GM18867 (cell line): Measurements from ENCODE around the gene RPS6KL1.
"Not testable (repeated sequence)": the region's sequence is repeated elsewhere in the genome, so short reads cannot be mapped to it uniquely, and the experiment has no call there.

Experiments used
- ATAC-seq: cut with Tn5 transposase; IDR thresholded peaks from one replicate; pipeline ENCODE4 v1.9.1; 2021; ENCODE audit warnings: mild to moderate bottlenecking, moderate library complexity; ENCODE audit not compliant: unreplicated experiment

The RPS6KL1 gene

DNA sequence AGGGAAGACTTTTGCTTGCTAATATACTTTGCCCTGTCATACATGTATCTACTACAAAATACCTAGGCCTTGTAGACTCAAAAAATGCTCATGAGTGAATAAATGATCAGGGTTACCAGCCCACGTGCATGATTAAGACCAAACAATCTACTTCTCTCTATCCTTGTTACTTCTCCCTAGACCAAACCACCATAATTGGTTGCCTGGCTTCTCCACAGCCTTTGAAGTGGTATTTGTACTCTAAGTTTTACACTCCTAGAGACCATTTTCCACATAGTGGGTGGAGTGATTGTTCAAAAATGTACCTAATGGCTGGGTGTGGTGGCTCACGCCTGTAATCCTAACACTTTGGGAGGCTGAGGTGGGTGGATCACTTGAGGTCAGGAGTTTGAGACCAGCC is 14.1 kb upstream of the RPS6KL1 start:
- ATAC-seq = no peak

DNA sequence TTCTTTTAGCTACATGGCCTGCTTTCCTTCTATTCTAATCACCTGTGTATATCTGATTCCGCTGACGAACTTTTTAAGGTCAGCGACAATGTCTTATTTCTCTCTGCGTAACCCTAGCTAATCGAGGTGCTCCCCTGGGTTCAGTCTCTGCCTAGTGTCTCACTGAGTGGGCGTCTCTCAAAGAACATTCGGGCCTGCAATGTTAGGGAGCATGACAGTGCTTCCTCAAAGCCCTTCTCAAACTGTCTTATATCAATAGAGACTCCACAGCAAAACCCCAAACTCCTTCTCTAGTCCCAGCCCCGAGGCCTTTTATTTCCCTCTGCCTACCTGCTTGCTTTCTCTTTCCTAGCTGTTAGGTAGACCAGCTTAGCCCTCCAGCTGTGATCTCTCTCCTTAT is 13.7 kb upstream of the RPS6KL1 start:
- no peak for ATAC-seq

DNA sequence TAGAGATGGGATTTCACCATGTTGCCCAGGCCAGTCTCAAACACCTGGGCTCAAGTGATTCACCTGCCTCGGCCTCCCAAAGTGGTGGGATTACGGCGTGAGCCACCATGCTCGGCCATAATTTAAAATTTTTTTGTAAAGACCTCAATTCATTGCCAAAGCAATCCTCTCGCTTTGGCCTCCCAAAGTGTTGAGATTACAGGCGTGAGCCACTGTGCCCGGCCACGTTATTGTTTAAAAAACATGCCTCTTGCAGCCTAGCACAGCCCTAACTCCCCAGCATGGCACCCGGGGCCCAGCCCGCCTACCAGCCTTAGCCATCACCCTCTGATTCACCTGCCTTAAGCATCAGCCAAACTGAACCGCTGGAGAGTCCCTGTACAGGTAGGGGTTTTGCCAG is 13.1 kb upstream of the RPS6KL1 start:
- ATAC-seq = no peak

DNA sequence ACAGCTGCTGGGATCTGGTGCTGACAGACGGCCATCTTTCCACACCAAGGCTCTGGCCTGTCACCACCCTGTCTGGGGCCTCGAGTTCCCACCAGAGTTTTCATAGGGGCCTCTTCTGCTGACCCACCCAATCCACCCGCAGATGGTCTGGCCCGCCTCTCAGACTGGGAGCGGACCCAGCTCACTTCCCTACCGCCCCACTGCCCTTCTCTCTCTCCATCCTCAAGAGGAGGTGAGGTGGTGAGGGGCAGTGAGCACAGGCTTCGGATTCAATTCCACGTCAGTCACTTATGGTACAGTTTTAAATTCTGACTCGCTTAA is 12.3 kb upstream of the RPS6KL1 start:
- no peak for ATAC-seq

DNA sequence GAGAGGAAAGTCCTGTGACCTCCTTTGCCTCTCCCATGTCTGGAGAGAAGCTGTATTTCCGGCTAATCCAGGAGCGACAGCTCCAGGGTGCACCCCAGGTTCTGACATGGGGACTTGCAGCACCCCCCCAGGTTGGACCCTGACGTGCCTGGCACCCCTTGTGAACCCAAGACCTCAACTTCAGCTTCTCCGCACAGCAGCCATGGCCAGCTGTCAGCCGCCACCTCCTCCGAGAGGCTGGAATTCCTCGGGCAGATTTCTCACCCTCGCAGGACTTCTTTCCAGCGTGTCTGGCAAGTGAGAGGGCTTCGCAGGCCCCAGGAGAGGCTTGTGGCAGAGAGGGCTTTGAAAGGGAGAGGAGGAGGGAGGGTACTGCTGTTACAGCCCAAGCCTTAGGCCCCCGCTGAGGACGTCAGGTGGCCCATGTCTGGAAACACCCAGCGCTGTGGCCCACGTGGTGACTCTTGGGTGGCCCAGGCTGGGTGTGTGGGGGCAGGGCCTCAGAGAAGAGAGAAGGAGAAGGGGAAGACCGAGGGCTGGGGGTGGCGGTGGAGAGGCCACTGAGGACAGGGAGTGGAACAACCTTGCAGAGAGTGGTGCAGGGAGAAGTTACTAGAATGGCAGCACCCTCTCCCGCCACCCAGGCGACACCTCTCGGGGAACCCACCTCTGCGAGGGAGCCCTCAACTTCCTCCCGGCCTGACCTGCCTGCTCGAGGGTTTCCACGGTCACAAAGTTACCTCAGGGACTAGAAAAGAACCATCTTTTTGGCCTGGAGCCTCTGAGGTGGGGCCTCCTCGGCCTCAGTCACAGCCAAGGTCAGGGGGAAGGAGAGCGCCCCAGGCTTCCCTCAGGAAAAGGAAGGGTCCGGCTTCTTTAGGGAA is 11.7 kb upstream of the RPS6KL1 start:
- no peak for ATAC-seq

DNA sequence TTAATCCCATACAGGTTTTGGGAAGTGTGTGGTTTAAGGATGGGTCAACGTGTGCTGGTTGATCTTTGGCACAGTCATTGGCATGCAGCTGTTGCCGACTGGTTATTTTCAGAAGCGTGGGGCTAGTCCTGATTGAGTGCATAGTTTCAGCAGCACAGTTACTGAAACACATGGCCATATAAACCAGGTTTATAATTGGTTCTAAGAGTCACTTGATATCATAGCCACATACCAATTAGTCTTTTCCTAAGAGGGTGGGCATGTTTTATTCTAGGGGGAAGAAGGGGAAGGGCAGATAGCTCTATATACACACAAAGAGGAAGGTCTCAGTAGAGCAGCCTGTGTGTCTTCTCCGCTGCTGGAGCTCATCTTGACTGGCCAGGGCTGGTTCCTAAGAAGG is 11.0 kb upstream of the RPS6KL1 start:
- ATAC-seq = no peak

DNA sequence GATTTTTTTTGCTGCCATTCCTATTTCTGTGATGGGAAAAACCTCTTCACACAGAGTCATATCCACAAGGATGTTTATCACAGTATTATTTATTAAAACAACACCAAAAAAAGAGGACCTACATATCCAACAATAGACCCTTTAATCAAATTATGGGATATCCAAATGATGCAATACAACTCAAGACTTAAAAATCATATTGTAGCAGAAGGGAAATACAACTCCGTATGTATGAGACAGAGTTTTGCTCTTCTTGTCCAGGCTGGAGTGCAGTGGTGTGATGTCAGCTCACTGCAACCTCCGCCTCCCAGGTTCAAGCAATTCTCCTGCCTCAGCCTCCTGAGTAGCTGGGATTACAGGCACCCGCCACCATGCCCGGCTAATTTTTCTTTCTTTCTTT is 9.9 kb upstream of the RPS6KL1 start:
- ATAC-seq = not testable (repeated sequence)

DNA sequence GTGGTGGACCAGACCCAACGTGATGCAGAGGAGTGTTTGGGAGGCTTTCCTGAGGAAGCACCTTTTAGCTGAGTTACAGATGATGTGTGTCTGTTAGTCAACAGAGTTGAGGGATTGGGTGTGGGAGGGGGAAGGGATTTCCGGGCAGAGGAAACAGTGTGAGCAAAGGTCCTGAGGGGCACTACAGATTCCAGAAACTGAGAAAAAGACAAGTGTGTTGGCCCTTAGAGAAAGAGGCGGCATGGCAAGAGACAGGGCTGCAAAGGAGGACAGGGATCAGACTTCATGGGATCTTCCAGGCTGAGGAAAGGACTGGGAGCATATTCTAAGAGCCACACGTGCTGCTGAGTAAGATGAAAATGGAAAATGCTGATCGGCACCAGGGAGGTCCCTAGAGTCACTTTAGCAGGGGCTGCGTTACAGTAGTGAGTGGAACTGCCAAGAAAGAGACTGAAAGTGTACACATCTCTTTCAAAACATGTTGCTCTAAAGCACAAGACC is 9.4 kb upstream of the RPS6KL1 start:
- no peak for ATAC-seq

DNA sequence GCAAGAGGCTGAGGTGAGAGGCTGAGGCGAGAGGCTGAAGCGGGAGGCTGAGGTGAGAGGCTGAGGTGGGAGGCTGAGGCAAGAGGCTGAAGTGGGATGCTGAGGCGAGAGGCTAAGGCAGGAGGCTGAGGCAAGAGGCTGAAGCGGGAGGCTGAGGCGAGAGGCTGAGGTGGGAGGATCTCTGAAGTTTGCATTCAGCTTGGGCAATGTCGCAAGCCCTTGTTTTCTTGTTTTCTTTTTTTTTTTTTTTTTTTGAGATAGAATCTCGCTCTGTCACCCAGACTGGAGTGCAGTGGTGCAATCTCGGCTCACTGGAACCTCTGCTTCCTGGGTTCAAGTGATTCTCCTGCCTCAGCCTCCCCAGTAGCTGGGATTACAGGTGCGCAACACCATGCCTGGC is 8.7 kb upstream of the RPS6KL1 start:
- not testable (repeated sequence) for ATAC-seq

DNA sequence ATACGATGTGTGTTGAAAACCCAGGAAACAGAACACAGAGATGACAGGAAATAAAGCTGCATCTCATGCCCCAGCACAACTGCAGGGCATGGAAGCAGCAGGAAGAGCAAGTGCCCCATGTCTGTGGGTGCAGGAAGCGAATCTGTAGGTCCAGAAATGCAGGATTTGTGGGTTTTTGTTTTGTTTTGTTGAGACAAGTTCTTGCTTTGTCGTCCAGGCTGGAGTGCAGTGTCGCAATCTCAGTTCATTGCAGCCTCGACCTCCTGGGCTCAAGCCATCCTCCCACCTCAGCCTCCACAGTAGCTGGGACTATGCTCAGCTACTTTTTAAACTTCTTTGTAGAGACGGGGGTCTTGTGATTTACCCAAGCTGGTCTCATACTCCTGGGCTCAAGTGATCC is 6.2 kb upstream of the RPS6KL1 start:
- no peak for ATAC-seq

DNA sequence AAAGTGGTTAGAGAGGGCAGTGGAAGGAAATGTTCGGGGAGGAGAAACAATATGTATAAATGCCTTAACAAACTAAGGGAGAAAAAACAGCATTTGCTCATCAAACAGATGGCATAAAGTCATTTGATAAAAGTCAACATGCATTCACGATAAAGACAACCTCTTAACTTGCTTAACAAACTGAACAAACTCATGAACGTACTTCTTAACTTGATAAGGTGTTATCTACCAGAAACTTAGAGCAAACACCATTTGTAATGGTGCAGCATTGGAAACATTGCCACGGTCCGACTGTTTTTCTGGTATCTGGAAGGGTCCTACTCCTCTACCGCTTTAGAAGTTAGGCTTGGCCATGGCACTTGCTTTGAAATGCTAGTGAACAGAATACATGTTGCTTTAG is 4.2 kb upstream of the RPS6KL1 start:
- no peak for ATAC-seq

DNA sequence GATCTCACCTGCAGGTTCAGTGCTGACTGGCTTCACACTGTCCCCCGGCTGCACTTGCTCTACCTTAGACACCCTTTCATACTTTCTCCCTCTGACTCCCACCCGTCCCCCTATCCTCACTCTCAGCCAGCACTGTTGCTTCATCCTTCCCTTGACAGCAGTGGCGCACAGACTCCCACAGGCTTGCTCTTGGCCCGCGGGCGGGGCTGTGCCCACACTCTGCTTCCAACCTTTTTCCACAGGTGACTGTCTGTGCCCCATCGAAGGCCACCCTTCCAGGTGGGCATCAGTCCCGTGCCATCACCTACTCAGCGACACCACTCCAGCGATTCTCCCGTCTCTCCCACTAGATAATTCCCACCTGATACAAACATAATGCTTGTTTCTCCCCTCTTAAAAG is 1.0 kb upstream of the RPS6KL1 start:
- no peak for ATAC-seq

DNA sequence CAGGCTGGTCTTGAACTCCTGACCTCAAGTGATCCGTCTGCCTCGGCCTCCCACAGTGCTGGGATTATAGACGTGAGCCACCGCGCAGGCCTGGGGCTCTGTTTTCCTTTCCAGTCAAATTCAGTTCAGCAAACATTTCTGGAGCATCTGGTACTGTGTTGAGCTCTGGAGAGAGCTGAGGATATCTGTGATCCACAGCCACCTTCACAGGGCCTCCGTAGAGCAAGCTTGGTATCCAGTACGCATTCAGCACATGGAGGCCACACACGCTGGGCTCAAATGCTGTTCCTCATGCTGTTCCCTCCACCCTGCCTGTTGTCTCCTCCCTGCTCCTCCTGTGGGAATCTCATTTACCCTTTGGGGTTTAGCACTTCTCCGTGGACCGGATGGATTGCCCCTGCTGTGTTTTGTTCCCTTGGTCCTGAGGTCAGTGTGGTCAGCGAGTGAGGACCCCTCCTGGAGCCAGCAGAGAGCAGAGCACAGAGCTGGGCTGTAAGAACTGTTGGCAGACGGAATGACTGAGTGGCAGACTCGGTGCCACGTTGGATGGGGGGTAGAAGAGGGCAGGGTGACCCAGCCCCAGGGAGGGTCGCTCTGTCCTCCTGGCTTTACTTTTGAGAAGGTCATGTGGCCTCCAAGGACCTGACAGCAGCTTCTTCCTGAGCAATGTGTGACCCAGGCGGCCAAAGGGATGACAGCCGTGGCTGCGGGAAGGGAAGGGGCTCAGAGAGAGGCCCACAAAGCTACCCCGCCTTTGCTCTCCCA is 891 bp downstream of the RPS6KL1 start:
- ATAC-seq = no peak

DNA sequence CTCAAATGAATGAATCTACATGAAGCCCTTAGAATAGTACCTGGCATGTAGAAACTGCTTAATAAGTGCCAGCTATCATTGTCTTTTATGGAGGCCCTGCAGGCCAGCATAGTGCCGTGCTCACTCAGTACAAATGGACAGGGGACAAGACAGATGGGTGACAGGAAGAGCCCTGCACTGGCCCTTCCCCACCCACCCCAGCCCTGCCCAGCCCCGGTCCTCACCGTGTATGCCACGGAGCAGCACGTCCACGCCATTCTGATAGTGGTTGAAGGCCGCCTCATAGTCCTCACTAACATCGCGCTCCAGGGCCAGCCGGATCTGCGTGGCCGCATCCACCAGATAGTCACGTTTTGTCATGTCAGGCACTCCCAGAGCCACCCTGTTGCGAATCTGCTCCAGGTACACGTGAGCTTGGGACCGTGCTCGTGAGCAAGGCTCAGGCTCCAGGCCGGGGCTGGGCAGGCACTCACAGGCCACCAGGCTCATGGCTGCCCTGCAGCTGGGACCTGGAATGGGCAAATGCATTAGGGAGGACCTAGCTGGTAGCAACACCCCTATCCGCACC is 1.9 kb downstream of the RPS6KL1 start:
- no peak for ATAC-seq

DNA sequence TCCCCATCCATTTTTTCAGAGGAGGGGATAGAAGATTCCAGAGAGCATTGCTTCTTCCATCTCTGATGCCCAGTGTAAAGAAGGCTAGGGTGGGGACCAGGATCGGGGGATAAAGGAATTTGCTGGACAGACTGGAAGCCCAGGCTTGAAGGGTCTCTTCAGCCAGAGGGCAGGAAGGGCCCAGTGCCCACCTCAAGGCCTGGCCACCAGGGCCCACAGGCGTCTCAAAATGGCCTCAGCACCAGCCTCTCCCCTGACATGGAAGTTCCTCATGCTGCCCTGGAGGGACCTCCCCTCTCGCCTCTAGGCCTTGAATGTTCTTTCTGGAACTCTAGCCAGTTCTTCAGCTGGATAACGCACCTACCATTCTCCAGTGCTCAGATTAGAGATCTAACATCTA is 2.8 kb downstream of the RPS6KL1 start:
- ATAC-seq = no peak

DNA sequence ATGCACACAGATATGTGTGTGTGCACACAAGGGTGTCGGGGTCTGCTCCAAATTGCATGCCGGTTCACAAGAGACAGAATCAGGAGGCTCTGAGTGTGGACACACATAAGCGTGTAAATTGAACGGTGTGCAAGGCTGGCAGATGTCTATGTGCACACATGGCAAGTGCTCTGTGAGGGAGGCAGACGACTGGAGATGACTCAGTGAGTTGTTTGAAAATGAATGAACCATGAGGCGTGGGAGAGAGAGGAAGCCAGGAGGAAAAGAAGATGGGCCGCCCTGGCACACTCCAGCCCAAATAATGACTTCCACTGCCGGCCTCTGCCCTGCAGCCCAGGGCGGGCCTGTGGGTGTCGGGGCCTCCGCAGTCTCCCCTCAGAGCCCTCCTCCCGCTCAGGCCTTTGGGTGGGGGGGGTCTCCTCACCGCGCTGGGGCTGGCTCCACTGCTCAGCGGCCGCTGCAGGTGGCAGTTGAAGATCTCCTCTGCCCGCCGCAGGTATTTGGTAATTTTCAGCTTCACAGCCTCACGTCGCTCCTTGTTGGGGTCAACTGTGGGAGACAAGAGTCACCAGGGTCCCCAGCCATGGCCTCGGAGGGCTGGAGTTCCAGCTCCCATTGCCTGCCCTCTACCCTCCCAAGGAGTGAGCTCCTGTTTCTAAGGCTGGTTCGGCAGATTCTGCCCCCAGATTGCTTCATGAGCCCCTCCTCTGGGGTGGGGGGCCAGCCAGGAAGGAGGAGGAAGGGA is 3.5 kb downstream of the RPS6KL1 start:
- ATAC-seq = no peak

DNA sequence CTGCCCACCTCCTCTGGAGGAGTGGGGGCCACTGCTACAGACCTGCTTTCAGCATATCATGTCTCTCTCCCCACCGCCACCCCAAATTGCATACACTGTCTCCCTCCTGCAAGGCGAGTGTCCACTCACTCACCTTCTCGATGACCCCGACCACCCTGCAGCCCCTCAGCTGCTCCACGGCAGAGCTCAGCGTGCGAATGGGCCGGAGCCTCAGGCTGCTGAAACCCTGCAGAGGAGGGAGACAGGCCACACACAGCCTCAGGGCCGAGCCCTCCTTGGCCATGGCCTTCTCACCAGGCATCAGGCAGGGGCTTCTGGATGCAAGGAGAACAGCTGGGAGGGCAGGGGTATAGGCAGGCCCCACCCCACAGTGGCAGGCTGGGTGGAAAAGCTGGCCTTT is 4.7 kb downstream of the RPS6KL1 start:
- ATAC-seq = no peak

DNA sequence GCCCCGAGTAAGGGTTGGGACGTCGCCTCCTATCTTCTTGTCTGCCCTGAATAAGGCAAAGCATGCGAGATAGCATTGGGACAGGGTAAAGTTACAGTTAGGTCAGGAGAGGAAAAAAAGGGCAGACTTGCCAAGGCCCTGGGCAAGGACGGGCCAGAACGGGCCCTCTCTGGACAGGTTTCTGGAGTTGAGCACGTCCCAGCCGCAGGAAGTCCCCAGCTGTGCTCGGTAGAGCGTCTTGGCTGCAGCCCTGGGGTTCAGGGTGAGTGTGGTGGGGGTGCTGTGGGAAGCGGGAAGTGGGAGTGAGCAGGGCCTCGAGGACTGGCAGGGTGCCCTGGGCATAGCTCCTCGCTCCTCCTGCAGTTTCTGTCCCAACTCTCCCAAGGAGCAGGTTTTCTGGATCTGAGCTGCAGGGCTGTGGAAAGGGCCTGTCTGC is 5.4 kb downstream of the RPS6KL1 start:
- ATAC-seq = no peak

DNA sequence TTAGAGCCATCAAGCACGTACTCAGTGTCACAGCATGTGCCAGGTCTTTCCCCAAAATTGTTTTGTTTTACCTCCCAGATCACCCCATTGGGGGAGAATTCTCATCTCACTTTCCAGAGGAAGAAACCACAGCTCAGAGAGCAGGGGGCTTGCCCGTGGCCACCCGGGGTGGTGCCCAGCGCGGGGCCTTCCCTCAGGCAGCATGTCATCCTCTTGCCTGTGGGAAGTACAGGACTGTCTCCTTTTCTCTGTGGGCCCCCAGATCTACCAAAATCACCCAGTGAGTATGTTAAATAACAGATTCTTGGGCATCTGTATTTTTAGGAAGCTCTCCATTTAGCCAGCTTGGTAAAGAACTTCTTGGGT is 5.9 kb downstream of the RPS6KL1 start:
- ATAC-seq = no peak

DNA sequence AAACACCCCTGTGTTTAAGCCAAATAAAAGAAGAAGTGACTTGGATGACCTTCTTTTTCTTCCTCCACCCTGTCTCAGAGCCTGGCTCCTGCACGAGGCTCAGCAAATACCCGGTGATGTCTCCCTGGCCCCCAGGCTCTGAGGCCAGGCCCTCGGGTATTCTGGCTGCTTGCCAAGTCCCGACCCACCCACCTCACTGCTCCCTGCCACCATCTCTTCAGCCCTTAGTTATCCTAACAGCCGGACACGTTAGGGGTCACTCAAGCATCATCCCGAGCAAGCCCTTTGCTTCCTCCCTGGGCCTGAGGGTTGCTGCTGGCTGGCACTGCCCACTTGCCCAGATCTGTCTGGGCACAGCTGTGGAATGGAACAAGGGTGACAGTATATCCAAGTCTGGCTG is 7.2 kb downstream of the RPS6KL1 start:
- ATAC-seq = no peak

DNA sequence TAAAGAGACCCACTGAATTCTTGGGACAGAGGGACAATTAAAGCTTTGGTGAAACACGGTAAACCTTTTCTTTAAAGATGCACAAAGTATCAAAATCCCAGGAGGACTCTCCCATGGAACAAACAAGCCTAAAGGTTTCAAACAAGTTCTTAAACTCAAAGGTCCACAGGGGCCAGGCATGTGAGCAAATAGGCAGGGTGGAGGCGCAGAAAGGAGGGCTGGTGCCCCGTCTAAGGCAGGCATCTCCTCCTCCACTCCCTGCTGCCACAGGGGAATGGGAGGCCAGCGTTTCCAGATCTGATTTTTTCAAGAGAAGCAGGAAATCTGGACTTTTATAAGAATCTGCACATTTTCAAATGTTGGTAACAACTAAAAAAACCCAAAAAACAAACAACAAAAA is 7.6 kb downstream of the RPS6KL1 start:
- ATAC-seq = no peak
